Transverse colon (tissue), 3 donors: Measurements from ENCODE around the gene PKP3.

Experiments used
- EP300 ChIP-seq: sonication (generic); formaldehyde crosslinking; IDR thresholded peaks from one replicate; pipeline ENCODE4 v1.6.1; 2017; ENCODE audit warnings: antibody characterized with exemption, low read depth
- POLR2A ChIP-seq: fragments of 450-650 bp; IDR thresholded peaks from one replicate; pipeline ENCODE4 v1.6.1; 2016; ENCODE audit warnings: antibody characterized with exemption, mild to moderate bottlenecking, moderate library complexity
- TF ChIP-seq, protein P1 (sequence below), 5 experiments: fragments of 200-600 bp in 3 of 5; fragments of 450-650 bp in 2 of 5; sonication (generic) in 3 of 5; IDR thresholded peaks; 1 replicate in 2 of 5; 2 replicates in 3 of 5; pipeline ENCODE4 v1.5.1; 2016 to 2017; ENCODE audit warnings: antibody characterized with exemption in 5 of 5, inconsistent platforms in 3 of 5, mild to moderate bottlenecking in 2 of 5, moderate library complexity in 1 of 5

DNA sequence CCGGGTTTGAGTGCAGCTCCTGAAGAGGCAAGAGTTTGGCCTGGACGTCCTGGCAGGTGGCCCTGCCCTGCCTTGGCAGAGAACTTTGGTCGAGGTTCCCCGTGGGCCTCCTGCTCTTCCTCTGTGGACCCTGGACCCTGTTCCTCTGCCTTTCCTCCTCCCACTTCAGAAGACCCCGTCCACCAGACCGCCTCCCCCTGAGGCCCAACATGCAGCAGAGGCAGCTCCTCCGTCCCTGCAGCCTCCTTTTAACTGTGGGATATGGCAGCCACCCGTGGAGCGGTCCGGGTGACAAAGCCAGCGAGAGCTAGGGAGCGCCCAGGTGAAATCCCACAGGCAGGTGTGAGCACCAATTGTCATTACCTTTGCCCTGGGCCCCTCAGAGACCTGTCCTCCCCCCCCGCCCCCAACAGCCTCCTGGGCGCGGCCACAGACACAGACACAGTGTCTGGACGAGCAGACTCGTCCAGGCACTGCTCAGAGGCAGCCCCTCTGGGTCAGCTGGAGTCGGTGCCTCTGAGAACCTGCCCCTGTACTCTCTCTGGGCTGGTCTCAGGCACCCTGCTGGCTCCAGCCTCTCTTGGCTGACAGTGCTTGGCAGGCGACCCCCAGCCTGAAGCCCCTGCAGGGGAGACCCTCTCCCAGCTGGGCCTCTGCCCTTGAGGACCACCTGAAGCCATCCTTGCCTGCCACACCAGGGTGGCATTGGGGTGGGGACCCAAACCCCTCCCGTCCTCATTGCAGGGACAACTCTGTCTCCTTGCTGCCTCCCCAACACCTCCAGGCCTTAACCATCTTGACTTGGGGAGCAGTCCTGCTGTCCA lies 52.0 kb downstream of the PKP3 start:
- TF ChIP-seq, protein P1, sequence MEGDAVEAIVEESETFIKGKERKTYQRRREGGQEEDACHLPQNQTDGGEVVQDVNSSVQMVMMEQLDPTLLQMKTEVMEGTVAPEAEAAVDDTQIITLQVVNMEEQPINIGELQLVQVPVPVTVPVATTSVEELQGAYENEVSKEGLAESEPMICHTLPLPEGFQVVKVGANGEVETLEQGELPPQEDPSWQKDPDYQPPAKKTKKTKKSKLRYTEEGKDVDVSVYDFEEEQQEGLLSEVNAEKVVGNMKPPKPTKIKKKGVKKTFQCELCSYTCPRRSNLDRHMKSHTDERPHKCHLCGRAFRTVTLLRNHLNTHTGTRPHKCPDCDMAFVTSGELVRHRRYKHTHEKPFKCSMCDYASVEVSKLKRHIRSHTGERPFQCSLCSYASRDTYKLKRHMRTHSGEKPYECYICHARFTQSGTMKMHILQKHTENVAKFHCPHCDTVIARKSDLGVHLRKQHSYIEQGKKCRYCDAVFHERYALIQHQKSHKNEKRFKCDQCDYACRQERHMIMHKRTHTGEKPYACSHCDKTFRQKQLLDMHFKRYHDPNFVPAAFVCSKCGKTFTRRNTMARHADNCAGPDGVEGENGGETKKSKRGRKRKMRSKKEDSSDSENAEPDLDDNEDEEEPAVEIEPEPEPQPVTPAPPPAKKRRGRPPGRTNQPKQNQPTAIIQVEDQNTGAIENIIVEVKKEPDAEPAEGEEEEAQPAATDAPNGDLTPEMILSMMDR (IDR thresholded peaks at IDR 0.05): no peak
- TF ChIP-seq POLR2A (peak; percentile 55), EP300 (no peak)
